ENCODE measurements around the gene ACSL3.

DNA sequence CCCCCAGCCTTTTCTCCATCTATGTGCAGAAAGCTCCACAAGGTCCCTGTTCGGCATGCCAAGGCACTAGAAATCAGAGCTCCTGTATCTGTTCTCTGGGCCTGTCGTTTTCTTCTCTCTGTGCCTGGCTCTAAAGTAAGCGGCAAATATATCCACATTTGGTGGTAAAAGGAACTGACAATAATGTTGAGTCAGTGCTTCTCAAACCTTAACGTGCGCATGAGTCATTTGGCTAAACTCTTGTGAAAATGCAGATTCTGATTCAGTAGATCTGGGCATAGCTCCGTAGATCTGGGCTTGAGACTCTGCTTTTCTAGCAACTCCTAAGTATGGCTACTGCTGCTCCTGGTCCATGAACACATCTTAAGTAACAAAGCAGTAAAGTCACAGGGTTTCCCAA lies 16.5 kb upstream of the ACSL3 start:
- TF ChIP-seq YY1 (IDR thresholded peaks at IDR 0.05; ENCODE audit: insufficient read depth, insufficient read length): no peak
- no peak for TF ChIP-seq SUZ12 (IDR thresholded peaks at IDR 0.05; ENCODE audit: extremely low read depth, insufficient read depth, insufficient read length)
- no peak for TF ChIP-seq ZNF274 (IDR thresholded peaks at IDR 0.05; ENCODE audit: low read depth, low read length)

Data from NT2/D1 (cell line).